ENCODE results near the gene PEX7.
"Not testable (repeated sequence)": the region's sequence is repeated elsewhere in the genome, so short reads cannot be mapped to it uniquely, and the experiment has no call there.

Gene PEX7

DNA sequence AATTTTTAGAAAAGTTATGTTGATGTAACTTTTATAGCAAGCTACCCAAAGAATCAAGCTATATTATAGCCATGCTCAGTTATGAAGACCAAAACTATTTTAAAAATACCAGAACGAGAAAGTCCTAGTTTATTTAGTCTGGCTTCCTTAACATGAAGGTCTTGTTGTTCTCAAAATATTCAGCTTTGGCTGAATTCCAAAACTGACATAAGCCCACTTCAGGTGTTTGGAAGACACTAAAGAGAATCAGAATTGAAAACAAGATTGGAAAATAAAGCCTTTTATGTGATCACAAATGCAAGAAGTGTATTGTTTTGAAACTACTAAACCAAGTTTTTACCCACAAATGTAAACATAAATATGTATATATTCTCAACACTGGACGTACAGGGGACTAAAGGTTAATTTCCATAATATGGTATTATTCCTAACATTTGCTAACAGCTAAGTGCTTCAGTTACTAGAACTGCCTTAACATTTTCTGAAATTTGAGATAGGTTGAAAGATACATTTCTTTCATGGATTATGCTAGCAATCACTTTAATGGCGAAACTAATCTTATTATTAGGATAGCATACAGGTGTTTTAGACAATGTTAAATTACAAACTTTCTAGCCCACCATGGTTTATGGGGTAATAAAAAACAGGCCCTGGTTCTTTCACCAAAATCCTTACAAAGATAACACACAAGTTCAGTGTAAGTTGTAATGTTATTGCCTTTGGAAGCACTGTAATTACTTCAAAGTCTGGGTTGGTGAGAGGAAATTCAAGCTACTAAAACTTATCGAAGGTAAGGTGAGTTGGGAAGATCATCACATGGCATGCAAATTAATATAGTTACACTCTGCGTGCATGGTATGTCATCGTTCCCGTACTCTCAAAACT, 31.7 kb upstream of the PEX7 start:
- no peak for DNase-seq (ENCODE audit: low spot score)

DNA sequence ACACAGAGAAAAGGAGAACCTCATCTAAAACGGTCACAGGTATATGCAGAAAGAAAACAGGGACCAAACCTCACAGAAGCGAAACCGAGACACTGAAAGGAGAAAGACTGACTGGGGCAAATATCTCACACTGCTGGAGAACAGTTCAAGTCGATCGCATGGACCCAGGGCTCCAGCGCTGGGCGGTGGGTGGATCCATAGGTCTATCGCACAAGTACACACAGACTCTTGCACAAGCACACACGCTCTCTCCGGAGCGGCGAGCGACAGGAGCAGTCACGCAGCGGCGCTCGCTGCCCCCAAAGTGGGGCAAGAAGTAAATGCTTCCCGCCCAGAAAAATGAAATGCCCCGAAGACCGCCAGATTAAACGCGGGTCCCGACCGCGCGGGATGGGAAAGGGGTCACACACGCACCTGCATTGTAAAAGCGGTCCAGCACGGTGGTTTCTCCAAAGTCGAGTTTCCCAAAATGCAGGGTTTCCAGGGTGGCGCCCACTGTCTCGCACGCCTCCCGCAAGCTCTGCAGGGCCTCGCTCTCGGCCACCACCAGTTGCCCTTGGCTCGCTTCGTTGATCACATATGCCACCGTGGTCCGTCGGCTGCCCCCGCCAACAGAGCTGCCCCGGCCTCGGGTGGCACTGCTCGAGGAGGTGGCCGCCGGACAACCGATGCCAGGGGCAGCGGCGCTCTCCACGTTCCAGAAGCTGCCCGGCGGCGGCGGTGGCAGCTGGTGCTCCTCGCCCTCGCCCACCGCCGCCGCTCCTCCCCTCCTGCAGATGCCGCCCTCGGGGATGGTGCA, 30.9 kb upstream of the PEX7 start:
- peak; percentile 49 for DNase-seq (ENCODE audit: low spot score)

DNA sequence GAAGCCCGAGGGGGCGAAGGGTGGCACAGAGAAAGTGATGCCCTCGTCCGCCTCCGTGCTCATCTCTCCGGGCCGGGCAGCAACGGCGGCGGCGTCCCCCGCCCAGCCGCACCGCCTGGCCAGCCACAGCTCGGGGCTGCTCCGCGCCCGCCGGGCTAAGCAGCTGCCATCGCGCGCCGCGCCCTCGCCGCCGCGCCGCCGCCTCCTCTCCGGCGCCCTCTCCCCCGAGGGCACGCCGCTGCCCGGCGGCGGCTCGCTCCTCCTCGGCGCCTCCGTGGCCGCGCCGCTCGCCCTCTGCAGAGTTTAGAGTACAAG, 30.3 kb upstream of the PEX7 start:
- no peak for DNase-seq (ENCODE audit: low spot score)

DNA sequence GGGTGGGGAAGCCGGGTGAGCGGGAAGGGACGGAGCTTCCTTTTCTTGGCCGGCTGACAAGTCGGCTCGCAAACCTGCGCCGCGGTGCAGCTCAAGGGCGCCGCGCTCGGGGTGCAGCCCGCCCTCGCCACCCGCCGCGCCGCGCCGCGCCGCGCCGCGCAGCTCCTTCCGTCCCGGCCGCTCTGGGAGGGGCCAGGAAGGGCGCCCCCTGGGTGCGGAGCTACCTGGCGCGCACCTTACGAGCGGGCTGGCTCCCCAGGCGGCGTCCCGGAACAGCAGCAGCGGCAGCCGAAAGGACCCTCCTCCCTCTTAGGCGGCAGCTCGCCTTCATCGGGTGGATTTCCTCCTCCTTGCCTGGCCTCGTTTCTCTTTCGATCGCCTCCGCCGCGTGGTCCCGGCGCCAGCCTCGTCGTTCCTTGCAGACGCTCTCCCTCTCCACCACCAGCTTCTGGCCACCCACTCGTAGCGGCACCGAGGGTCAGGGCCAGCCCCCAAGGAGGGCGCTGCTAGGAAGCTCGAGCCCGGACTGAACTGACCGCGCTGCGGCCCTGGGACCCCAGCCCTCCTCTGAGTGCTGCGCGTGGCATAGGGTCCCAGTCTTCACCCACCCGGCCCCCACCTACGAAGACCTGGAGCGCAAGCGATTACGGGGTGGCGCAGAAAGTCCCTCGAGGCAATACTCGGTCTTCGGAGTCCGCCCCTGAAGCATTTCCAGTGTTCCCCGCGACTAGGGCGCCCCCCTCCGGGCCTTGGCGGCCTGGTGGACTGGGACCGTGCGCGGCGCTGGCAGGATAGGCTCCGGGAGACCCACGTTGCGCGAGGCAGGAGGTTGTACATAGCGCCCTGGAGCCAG, 29.8 kb upstream of the PEX7 start, which contains the start of gene MAP3K5:
TSS of gene MAP3K5 (minus strand) at position 68 of the 853 bp plus-strand sequence. CDS start 320 bp downstream, outside the sequence.
- DNase-seq (ENCODE audit: low spot score) = peak; percentile 83

GRCh38 chr6:136793363-136793762, 29.0 kb upstream of the PEX7 start:
- DNase-seq (ENCODE audit: low spot score) = peak; percentile 16

DNA sequence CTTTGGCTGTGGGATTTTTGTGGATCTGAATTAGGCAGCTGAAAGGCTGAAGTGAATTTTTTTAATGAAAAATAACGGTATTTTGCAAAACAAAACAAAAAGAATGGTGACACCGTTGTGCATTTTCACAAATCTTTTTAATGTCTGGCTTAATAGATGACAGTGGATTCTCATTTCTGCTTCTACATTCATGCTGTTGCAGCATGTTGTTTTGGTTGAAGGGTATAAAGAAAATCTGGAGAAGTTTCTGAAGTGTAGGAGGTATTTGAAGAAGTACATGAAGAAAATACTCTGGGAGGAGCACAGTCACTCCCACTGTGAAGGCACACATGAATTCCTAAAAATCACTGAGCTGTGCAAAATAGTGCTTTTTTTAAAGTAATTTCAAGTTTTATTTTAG, 27.0 kb upstream of the PEX7 start:
- no peak for DNase-seq (ENCODE audit: low spot score)

- no peak for DNase-seq (ENCODE audit: low spot score)
Observed at GRCh38 chr6:136795996-136796395, 26.4 kb upstream of the PEX7 start.

DNA sequence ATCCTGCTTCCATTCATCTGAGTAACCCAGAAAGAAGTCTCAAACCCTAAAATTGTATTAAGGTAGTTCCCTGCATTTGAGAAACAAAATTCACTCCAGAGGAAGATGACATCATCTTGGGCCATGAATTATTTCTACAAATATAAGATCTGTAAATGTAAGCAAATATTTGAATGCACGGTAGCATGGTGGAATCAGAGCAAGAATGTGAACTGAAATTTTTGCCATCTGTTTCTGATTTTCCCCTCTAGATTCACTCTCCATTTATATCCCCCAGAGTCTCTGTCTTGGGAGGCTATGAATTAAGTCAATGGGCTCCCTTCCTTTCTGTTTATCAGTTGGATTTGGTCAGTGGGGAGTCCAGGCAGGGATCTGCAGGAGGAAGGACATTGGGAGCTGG, 24.3 kb upstream of the PEX7 start:
- DNase-seq (ENCODE audit: low spot score) = no peak

DNA sequence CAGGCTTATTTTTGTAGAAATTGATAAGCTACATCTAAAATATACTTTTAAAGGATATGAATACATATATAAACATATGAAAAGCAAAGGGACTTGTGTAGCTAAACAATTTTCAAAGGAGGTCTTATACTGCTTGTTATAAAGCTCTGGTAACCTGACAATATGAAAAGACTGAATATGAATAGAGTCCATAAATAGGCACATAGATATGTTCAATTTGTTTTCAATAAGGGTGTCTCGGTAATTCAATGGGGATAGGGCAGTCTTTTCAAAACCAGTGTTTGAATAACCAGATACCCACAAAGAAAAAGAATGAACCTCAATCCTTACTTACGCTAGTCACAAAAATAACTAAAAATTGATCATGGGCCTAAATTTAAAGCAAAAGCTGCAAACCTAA, 20.8 kb upstream of the PEX7 start:
- no peak for DNase-seq (ENCODE audit: low spot score)

DNA sequence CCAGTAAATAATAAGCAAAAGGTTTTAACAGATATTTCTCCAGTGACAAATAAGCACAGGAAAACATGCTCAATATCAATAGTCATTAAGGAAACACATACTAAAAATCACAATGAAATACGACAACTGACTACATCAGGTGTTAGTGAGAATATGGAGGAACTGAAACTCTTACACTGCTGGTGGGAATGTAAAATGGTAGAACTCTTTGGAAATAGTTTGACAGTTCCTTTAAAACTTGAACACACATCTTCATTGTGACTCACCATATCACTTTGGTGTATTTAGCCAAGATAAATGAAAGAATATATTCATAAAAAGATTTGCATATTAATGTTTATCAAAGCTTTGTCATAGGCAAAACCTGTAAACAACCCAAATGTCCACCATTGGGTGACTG, 18.8 kb upstream of the PEX7 start:
- no peak for DNase-seq (ENCODE audit: low spot score)

- DNase-seq (ENCODE audit: low spot score) = no peak
Observed at GRCh38 chr6:136809091-136809860, 13.1 kb upstream of the PEX7 start.

- no peak for DNase-seq (ENCODE audit: low spot score)
Observed at GRCh38 chr6:136811272-136811671, 11.1 kb upstream of the PEX7 start.

- DNase-seq (ENCODE audit: low spot score) = no peak
Observed at GRCh38 chr6:136812174-136812573, 10.2 kb upstream of the PEX7 start.

DNA sequence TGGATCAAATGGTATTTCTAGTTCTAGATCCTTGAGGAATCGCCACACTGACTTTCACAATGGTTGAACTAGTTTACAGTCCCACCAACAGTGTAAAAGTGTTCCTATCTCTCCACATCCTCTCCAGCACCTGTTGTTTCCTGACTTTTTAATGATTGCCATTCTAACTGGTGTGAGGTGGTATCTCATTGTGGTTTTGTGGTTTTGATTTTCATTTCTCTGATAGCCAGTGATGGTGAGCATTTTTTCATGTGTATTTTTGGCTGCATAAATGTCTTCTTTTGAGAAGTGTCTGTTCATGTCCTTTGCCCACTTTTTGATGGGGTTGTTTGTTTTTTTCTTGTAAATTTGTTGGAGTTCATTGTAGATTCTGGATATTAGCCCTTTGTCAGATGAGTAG, 6.8 kb upstream of the PEX7 start:
- not testable (repeated sequence) for DNase-seq (ENCODE audit: low spot score)

DNA sequence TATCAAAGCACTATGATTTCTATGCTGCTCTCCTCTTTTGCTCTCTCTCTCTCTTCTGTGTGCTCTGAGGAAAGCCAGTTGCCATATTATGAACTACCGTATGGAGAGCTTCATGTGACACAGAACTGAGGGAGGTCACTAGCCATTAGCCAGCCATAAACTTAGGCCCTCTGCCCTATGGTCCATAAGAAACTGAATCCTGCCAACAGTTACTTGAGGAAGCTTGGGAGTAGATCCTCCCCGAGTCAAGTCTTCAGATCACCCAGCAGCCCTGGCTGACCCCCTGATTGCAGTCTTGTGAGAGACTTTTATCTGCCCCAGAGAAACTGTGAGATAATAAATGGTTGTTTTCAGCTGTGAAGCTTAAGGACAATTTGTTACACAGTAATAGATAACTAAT, 5.7 kb upstream of the PEX7 start:
- no peak for DNase-seq (ENCODE audit: low spot score)

GRCh38 chr6:136820561-136820960, 1.8 kb upstream of the PEX7 start:
- no peak for DNase-seq (ENCODE audit: low spot score)

GRCh38 chr6:136822046-136822375, 381 bp upstream of the PEX7 start:
- no peak for DNase-seq (ENCODE audit: low spot score)

GRCh38 chr6:136823128-136823660, 802 bp downstream of the PEX7 start:
- no peak for DNase-seq (ENCODE audit: low spot score)

- DNase-seq (ENCODE audit: low spot score) = no peak
Observed at GRCh38 chr6:136826216-136826615, 3.8 kb downstream of the PEX7 start.

GRCh38 chr6:136831873-136832562, 9.6 kb downstream of the PEX7 start:
- no peak for DNase-seq (ENCODE audit: low spot score)
